Measurements from ENCODE around the gene SSH2. TPM values are rescaled to one million over a fixed set of nuclear protein-coding genes. Genes with fewer than 3 reads are reported as not detected.
"Not testable (repeated sequence)": the region's sequence is repeated elsewhere in the genome, so short reads cannot be mapped to it uniquely, and the experiment has no call there.

Gene SSH2
- polyA plus RNA-seq, 1 of the 3 experiments (the other 2 are of a cell fraction): 8.8 TPM

DNA sequence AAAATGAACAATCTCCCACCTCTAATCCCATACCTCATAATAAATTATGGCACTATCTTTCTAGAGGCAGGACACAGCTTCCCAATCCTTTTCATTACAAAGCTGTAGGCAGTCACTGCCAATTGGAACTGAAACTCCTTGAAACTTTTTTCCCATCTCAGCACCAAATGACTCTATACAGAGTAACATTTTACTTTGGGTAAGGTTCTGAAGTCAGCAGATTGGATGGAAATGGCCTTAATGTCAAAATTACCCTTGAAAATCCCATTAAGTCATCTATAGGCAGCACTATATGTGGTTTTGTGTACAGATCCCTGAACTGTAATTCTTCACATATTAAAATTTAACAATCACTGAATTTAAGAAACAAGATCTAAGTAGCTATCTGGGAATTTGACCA is 277.1 kb downstream of the SSH2 start:
- no peak overlapping the region for H3K4me2 ChIP-seq
- no peaks in the 10 kb centered on the region for H3K9me3 ChIP-seq
- peaks cover 30 to 36% of the 10 kb centered on the region in 2 experiments for H3K36me3 ChIP-seq (replicated peaks in 1 of 2; ENCODE audit: control insufficient read depth in 1 of 2, insufficient read depth in 2 of 2, low read length in 1 of 2)
- H3K4me1 ChIP-seq (ENCODE audit: control insufficient read depth in 1 of 2, insufficient read depth in 2 of 2, low read depth in 1 of 2, low read length in 1 of 2): no peaks in the 10 kb centered on the region
- H3K9ac ChIP-seq: no peak overlapping the region
- no peaks in the 10 kb centered on the region for H3K27me3 ChIP-seq (ENCODE audit: insufficient read depth)
- no peak overlapping the region for H3K27ac ChIP-seq (ENCODE audit: low read depth in 2 of 2, low read length in 1 of 2)
- H3F3A ChIP-seq (replicated peaks; ENCODE audit: insufficient read depth): peaks cover 7% of the 10 kb centered on the region
- TF ChIP-seq YY1 (IDR thresholded peaks at IDR 0.05; ENCODE audit: low read depth) (no peak), FOXJ3 (CRISPR knock-in tag; IDR thresholded peaks at IDR 0.05) (no peak), NFIC (IDR thresholded peaks at IDR 0.05; ENCODE audit: borderline replicate concordance) (no peak), TAF1 (IDR thresholded peaks at IDR 0.05; ENCODE audit: borderline replicate concordance, low read depth, low read length) (no peak), FOSL2 (IDR thresholded peaks at IDR 0.05; ENCODE audit: borderline replicate concordance, low read depth) (no peak), GATA2 (CRISPR knock-in tag; IDR thresholded peaks at IDR 0.05) (no peak), TEAD4 (IDR thresholded peaks at IDR 0.05; ENCODE audit: borderline replicate concordance, insufficient read depth) (no peak), MXI1 (IDR thresholded peaks at IDR 0.05; ENCODE audit: low read depth, low read length) (no peak), FOXM1 (IDR thresholded peaks at IDR 0.05; ENCODE audit: low read depth) (no peak), RFX5 (IDR thresholded peaks at IDR 0.05; ENCODE audit: low read length) (no peak), JUND (IDR thresholded peaks at IDR 0.05) (no peak), RXRA (IDR thresholded peaks at IDR 0.05; ENCODE audit: borderline replicate concordance, low read depth) (no peak), GABPA (IDR thresholded peaks at IDR 0.05; ENCODE audit: low read depth) (no peak), TCF12 (IDR thresholded peaks at IDR 0.05) (no peak), EZH2phosphoT487 (IDR thresholded peaks at IDR 0.05; ENCODE audit: borderline replicate concordance, low read depth) (no peak)
- TF ChIP-seq, protein P1, sequence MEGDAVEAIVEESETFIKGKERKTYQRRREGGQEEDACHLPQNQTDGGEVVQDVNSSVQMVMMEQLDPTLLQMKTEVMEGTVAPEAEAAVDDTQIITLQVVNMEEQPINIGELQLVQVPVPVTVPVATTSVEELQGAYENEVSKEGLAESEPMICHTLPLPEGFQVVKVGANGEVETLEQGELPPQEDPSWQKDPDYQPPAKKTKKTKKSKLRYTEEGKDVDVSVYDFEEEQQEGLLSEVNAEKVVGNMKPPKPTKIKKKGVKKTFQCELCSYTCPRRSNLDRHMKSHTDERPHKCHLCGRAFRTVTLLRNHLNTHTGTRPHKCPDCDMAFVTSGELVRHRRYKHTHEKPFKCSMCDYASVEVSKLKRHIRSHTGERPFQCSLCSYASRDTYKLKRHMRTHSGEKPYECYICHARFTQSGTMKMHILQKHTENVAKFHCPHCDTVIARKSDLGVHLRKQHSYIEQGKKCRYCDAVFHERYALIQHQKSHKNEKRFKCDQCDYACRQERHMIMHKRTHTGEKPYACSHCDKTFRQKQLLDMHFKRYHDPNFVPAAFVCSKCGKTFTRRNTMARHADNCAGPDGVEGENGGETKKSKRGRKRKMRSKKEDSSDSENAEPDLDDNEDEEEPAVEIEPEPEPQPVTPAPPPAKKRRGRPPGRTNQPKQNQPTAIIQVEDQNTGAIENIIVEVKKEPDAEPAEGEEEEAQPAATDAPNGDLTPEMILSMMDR (IDR thresholded peaks at IDR 0.05): no peak
- TF ChIP-seq, protein P2, sequence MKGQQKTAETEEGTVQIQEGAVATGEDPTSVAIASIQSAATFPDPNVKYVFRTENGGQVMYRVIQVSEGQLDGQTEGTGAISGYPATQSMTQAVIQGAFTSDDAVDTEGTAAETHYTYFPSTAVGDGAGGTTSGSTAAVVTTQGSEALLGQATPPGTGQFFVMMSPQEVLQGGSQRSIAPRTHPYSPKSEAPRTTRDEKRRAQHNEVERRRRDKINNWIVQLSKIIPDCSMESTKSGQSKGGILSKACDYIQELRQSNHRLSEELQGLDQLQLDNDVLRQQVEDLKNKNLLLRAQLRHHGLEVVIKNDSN (IDR thresholded peaks at IDR 0.05; ENCODE audit: borderline replicate concordance, low read depth): no peak
- TF ChIP-seq, protein P3, sequence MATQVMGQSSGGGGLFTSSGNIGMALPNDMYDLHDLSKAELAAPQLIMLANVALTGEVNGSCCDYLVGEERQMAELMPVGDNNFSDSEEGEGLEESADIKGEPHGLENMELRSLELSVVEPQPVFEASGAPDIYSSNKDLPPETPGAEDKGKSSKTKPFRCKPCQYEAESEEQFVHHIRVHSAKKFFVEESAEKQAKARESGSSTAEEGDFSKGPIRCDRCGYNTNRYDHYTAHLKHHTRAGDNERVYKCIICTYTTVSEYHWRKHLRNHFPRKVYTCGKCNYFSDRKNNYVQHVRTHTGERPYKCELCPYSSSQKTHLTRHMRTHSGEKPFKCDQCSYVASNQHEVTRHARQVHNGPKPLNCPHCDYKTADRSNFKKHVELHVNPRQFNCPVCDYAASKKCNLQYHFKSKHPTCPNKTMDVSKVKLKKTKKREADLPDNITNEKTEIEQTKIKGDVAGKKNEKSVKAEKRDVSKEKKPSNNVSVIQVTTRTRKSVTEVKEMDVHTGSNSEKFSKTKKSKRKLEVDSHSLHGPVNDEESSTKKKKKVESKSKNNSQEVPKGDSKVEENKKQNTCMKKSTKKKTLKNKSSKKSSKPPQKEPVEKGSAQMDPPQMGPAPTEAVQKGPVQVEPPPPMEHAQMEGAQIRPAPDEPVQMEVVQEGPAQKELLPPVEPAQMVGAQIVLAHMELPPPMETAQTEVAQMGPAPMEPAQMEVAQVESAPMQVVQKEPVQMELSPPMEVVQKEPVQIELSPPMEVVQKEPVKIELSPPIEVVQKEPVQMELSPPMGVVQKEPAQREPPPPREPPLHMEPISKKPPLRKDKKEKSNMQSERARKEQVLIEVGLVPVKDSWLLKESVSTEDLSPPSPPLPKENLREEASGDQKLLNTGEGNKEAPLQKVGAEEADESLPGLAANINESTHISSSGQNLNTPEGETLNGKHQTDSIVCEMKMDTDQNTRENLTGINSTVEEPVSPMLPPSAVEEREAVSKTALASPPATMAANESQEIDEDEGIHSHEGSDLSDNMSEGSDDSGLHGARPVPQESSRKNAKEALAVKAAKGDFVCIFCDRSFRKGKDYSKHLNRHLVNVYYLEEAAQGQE (IDR thresholded peaks at IDR 0.05; ENCODE audit: low read depth, low read length): no peak
- no peak overlapping the region for H3K4me3 ChIP-seq (ENCODE audit: low read depth in 2 of 2, low read length in 1 of 2)
- H3K79me2 ChIP-seq (ENCODE audit: insufficient read depth): no peaks in the 10 kb centered on the region
- no peaks in the 10 kb centered on the region for H4K20me1 ChIP-seq (ENCODE audit: insufficient read depth)
- ChIA-PET CTCF (interaction anchor here (0.9 to 2.0 kb wide), 3 partner anchors 14 to 61 kb away, joined by 3 to 7 read pairs (median 4); no protein-coding TSS in a partner anchor), POLR2A (no interaction called here)
- no peak for DNase-seq
- no peaks in the 10 kb centered on the region for H3K9me2 ChIP-seq
- no peak overlapping the region for H2AFZ ChIP-seq (ENCODE audit: low read depth)

DNA sequence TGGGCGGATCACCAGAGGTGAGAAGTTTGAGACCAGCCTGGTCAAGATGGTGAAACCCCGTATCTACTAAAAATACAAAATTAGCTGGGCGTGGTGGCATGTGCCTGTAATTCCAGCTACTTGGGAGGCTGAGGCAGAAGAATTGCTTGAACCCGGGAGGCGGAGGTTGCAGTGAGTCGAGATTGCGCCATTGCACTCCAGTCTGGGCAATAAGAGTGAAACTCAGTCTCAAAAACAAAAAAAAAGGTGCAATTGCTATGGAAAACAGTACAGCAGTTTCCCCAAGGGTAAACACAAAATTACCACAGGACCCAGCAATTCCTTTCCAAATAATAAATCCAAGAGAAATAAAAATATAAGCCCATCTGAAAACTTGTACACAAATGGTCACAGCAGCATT is 278.1 kb downstream of the SSH2 start:
- H3F3A ChIP-seq (replicated peaks; ENCODE audit: insufficient read depth); DNase-seq; H3K4me1 ChIP-seq (ENCODE audit: control insufficient read depth in 1 of 2, insufficient read depth in 2 of 2, low read depth in 1 of 2, low read length in 1 of 2); H3K9ac ChIP-seq; POLR2A ChIA-PET; H3K27me3 ChIP-seq (ENCODE audit: insufficient read depth); H3K9me3 ChIP-seq; H2AFZ ChIP-seq (ENCODE audit: low read depth); H4K20me1 ChIP-seq (ENCODE audit: insufficient read depth); H3K27ac ChIP-seq (ENCODE audit: low read depth in 2 of 2, low read length in 1 of 2); H3K79me2 ChIP-seq (ENCODE audit: insufficient read depth); H3K9me2 ChIP-seq; H3K4me2 ChIP-seq; H3K4me3 ChIP-seq (ENCODE audit: low read depth in 2 of 2, low read length in 1 of 2): not testable (repeated sequence)
- CTCF ChIA-PET: interaction anchor here (1.3 to 2.0 kb wide), 2 partner anchors 13 to 127 kb away, joined by 4 to 7 read pairs; no protein-coding TSS in a partner anchor
- H3K36me3 ChIP-seq (replicated peaks in 1 of 2; ENCODE audit: control insufficient read depth in 1 of 2, insufficient read depth in 2 of 2, low read length in 1 of 2): peaks cover 30 to 35% of the 10 kb centered on the region in 2 experiments
- 96% methylated on average over 7 of the region's 7 CpGs for WGBS (ENCODE audit: low lambda C conversion rate)

Measured in SK-N-SH (cell line).